ENCODE data around the gene XYLT1.

The XYLT1 gene

DNA sequence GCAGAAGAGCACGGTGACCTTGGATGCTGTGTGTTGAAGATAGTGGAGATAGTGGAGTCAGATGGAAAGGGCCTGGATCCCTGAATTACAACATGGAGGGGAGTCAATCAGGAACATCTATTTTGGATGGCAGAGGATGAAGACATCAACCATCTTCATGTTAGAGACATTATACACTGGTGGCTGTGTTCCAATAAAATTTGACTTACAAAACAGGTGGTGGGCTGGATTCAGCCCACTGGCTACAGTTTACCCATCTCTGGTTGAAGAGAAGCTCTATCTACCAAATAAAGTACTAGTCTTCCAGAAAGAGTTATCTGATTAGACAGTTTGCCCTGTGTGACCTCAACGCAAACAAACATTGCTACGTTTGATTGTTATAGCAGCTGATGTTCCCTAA lies 247.2 kb downstream of the XYLT1 start:
- DNase-seq = no peak
- H3K27ac ChIP-seq = no peak overlapping the region
- no peaks in the 10 kb centered on the region for H3K27me3 ChIP-seq
- H3K36me3 ChIP-seq = no peaks in the 10 kb centered on the region
- H3K4me3 ChIP-seq = no peak overlapping the region
- H3K4me1 ChIP-seq = peaks cover 0 to 20% (median 10%) of the 10 kb centered on the region in 4 donors
- intact Hi-C loops (cut with DNase I; ENCODE audit: low total_unique reads) = no loop called here
- no peaks in the 10 kb centered on the region for H3K9me3 ChIP-seq
- TF ChIP-seq, protein P1, sequence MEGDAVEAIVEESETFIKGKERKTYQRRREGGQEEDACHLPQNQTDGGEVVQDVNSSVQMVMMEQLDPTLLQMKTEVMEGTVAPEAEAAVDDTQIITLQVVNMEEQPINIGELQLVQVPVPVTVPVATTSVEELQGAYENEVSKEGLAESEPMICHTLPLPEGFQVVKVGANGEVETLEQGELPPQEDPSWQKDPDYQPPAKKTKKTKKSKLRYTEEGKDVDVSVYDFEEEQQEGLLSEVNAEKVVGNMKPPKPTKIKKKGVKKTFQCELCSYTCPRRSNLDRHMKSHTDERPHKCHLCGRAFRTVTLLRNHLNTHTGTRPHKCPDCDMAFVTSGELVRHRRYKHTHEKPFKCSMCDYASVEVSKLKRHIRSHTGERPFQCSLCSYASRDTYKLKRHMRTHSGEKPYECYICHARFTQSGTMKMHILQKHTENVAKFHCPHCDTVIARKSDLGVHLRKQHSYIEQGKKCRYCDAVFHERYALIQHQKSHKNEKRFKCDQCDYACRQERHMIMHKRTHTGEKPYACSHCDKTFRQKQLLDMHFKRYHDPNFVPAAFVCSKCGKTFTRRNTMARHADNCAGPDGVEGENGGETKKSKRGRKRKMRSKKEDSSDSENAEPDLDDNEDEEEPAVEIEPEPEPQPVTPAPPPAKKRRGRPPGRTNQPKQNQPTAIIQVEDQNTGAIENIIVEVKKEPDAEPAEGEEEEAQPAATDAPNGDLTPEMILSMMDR (IDR thresholded peaks at IDR 0.05) = no peak

- Histone ChIP-seq H3K27me3 (no peaks in the 10 kb centered on the region), H3K27ac (no peak overlapping the region), H3K4me3 (no peak overlapping the region), H3K4me1 (peaks cover 0 to 20% (median 10%) of the 10 kb centered on the region in 4 donors), H3K36me3 (no peaks in the 10 kb centered on the region), H3K9me3 (no peaks in the 10 kb centered on the region)
- TF ChIP-seq, protein P1 (IDR thresholded peaks at IDR 0.05) = no peak
- intact Hi-C loops (cut with DNase I; ENCODE audit: low total_unique reads) = no loop called here
- peak; percentile 52 to 71 for DNase-seq
Observed at GRCh38 chr16:17222871-17223401, 247.8 kb downstream of the XYLT1 start.

- Histone ChIP-seq H3K9me3 (no peaks in the 10 kb centered on the region), H3K27ac (no peak overlapping the region), H3K4me3 (no peak overlapping the region), H3K36me3 (peaks cover 0 to 1% (median 0%) of the 10 kb centered on the region in 3 donors), H3K27me3 (no peaks in the 10 kb centered on the region), H3K4me1 (peaks cover 0 to 9% (median 3%) of the 10 kb centered on the region in 4 donors)
- DNase-seq = no peak
- TF ChIP-seq, protein P1 (IDR thresholded peaks at IDR 0.05) = no peak
- intact Hi-C loops (cut with DNase I; ENCODE audit: low total_unique reads) = loop anchor here (10.0 kb wide), 1 partner anchor 235 kb away; no protein-coding TSS in a partner anchor
Observed at GRCh38 chr16:17219991-17220390, 250.8 kb downstream of the XYLT1 start.

DNA sequence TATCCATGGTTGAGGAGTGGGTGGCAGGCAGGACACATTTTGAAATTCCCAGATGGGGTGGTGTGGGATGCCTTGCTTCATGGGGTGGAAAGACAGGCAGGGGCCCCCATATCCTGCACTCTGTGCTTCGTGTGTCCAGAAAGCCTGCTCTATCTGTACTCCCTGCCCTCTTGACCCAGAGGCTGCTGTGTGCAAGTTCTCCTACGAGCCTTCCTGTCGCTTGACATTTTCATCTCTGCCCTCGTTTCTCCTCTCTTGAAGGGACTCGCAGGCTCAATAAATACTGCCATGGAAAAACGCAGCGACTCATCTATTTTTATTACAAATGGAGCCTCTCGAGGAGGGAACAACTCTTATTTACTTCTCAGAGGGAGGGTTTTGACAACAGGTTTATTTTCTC lies 254.8 kb downstream of the XYLT1 start:
- Histone ChIP-seq H3K4me1 (no peaks in the 10 kb centered on the region), H3K27me3 (no peaks in the 10 kb centered on the region), H3K4me3 (no peak overlapping the region), H3K27ac (no peak overlapping the region), H3K36me3 (peaks cover 0 to 10% (median 4%) of the 10 kb centered on the region in 3 donors), H3K9me3 (peaks cover 0 to 8% (median 6%) of the 10 kb centered on the region in 3 donors)
- intact Hi-C loops (cut with DNase I; ENCODE audit: low total_unique reads) = loop anchor here (10.0 kb wide), 1 partner anchor 239 kb away; no protein-coding TSS in a partner anchor
- no peak for DNase-seq
- TF ChIP-seq, protein P1 (IDR thresholded peaks at IDR 0.05) = no peak

DNA sequence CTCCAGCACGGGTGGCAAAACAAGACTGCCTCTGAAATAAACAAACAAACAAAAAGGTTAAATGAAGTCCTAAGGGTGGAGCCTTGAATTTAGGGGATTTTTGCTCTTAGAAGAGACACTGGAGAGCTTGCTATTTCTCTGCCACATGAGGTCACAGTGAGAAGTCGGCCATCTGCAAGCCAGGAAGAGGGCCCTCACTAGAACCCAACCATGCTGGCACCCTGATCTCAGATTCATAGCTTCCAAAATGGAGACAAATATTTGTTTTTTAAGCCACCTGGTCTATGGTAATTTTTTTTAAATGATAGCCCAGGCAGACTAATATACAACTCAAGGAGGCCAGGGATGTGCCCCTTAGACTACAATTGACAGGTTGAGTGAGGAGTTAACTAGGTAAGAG lies 255.5 kb downstream of the XYLT1 start:
- Histone ChIP-seq H3K9me3 (peaks cover 0 to 8% (median 6%) of the 10 kb centered on the region in 3 donors), H3K36me3 (peaks cover 0 to 10% (median 4%) of the 10 kb centered on the region in 3 donors), H3K27ac (no peak overlapping the region), H3K27me3 (no peaks in the 10 kb centered on the region), H3K4me1 (no peaks in the 10 kb centered on the region), H3K4me3 (no peak overlapping the region)
- TF ChIP-seq, protein P1 (IDR thresholded peaks at IDR 0.05) = no peak
- DNase-seq = no peak
- intact Hi-C loops (cut with DNase I; ENCODE audit: low total_unique reads) = loop anchor here (10.0 kb wide), 1 partner anchor 239 kb away; no protein-coding TSS in a partner anchor

All from tibial artery (tissue), 4 donors.